Lung (tissue), 13 donors: ENCODE results near the gene QPCT. TPM values are rescaled to one million over a fixed set of nuclear protein-coding genes. Genes with fewer than 3 reads are reported as not detected.

Source experiments
- ATAC-seq: fragments of 200-7000 bp; cut with Tn5 transposase; one replicate; pipeline ENCODE4 v1.9.1; 2020; ENCODE audit warnings: moderate number of reproducible peaks; ENCODE audit not compliant: insufficient read depth, low FRiP score
- DNase-seq, 3 donors: peaks; one replicate each; pipeline ENCODE4 v3.0.0-alpha.2; 2013 to 2017
- H3K27ac ChIP-seq, 2 donors: one replicate each; pipeline ENCODE4 v1.5.1; 2013; ENCODE audit warnings: mild to moderate bottlenecking in 2 of 2, moderate library complexity in 2 of 2, control low read depth in 1 of 2, inconsistent platforms in 1 of 2, low read depth in 1 of 2, low read length in 1 of 2
- H3K27me3 ChIP-seq, 3 donors: one replicate each; pipeline ENCODE4 v1.5.1; 2013; ENCODE audit warnings: low read length in 2 of 3; ENCODE audit not compliant: control insufficient read depth in 3 of 3, insufficient read depth in 3 of 3
- H3K36me3 ChIP-seq, 4 donors: one replicate each; pipeline ENCODE4 v1.5.1; 2013; ENCODE audit warnings: low read length in 4 of 4, mild to moderate bottlenecking in 1 of 4, moderate library complexity in 1 of 4; ENCODE audit not compliant: control insufficient read depth in 4 of 4, insufficient read depth in 4 of 4
- H3K4me1 ChIP-seq, 5 donors: one replicate each; pipeline ENCODE4 v1.5.1; 2013; ENCODE audit warnings: low read length in 5 of 5, mild to moderate bottlenecking in 2 of 5, moderate library complexity in 1 of 5; ENCODE audit not compliant: control insufficient read depth in 5 of 5, insufficient read depth in 5 of 5
- H3K4me3 ChIP-seq: one replicate; pipeline ENCODE4 v1.5.1; 2013; ENCODE audit warnings: mild to moderate bottlenecking, control low read depth, moderate library complexity
- H3K9ac ChIP-seq, 2 donors: one replicate each; pipeline ENCODE4 v1.5.1; 2013; ENCODE audit warnings: low read length in 2 of 2, control low read depth in 1 of 2; ENCODE audit not compliant: insufficient read depth in 1 of 2
- H3K9me3 ChIP-seq, 4 donors: one replicate each; pipeline ENCODE4 v1.5.1; 2013; ENCODE audit warnings: low read length in 3 of 4, mild to moderate bottlenecking in 1 of 4, moderate library complexity in 1 of 4; ENCODE audit not compliant: control insufficient read depth in 4 of 4, insufficient read depth in 3 of 4
- WGBS, 2 donors: extraction: QIAGEN DNeasy Blood & Tissue Kit; methylation state at CpG; one replicate each; pipeline ENCODE4 v1.1.7; 2013; 5-methylcytosine and 5-hydroxymethylcytosine counted together
- polyA plus RNA-seq, 2 donors: library from polyadenylated mRNA; stranded (reverse); fragments of 200-250 nt; gene quantifications; one replicate each; pipeline ENCODE4 v1.2.1, GENCODE V29; 2013
- small RNA-seq: library from RNA; depleted of rRNA; stranded (forward); fragments of <200 nt; gene quantifications from one replicate; pipeline ENCODE3, GENCODE V24; 2014; ENCODE audit warnings: low replicate concordance
- total RNA-seq, 2 donors: library from RNA; depleted of rRNA in 1 of 2; stranded (reverse); fragments of >200 nt in 1 of 2; gene quantifications; one replicate each; pipeline ENCODE4 v1.2.1, GENCODE V29; 2014 to 2021
- TF ChIP-seq, protein P1 (sequence below): IDR thresholded peaks from 2 replicates; pipeline ENCODE4 v1.5.1; 2012; ENCODE audit warnings: mild to moderate bottlenecking; ENCODE audit errors: control extremely low read depth, extremely low read depth
- donor health status: control.
- donor health status: control.
- donor health status: Bipolar disorder and iron deficiency.
- donor health status: healthy.
- donor health status: DM: yes; HTN: yes; CAD: no.

Gene QPCT
- total and polyA plus RNA-seq, 4 donors = 3.0 to 34.1 (median 7.4) TPM

DNA sequence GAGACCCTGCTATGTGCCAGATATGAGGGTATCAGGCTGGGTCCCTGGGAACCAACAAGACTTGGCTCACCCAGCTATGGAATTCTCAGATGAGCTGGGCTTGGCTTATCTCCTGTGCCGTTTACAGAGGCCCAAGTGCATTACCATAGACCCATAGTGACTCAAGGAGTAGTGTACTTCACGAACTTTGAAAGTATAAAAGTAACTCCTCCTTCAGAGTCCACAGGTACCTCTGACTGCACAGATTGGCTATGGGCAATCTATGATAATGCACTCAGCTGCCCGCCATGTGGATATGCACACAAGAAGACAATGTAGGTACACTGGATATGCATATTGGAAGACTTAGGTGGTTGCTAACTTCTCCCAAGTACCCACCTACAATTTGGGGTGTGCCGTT, 78.4 kb downstream of the QPCT start:
- Histone ChIP-seq H3K9ac (no peak overlapping the region), H3K4me1 (peaks cover 0 to 3% (median 0%) of the 10 kb centered on the region in 5 donors), H3K27ac (no peak overlapping the region), H3K36me3 (no peaks in the 10 kb centered on the region), H3K4me3 (no peak overlapping the region), H3K27me3 (no peaks in the 10 kb centered on the region), H3K9me3 (no peaks in the 10 kb centered on the region)
- TF ChIP-seq, protein P1, sequence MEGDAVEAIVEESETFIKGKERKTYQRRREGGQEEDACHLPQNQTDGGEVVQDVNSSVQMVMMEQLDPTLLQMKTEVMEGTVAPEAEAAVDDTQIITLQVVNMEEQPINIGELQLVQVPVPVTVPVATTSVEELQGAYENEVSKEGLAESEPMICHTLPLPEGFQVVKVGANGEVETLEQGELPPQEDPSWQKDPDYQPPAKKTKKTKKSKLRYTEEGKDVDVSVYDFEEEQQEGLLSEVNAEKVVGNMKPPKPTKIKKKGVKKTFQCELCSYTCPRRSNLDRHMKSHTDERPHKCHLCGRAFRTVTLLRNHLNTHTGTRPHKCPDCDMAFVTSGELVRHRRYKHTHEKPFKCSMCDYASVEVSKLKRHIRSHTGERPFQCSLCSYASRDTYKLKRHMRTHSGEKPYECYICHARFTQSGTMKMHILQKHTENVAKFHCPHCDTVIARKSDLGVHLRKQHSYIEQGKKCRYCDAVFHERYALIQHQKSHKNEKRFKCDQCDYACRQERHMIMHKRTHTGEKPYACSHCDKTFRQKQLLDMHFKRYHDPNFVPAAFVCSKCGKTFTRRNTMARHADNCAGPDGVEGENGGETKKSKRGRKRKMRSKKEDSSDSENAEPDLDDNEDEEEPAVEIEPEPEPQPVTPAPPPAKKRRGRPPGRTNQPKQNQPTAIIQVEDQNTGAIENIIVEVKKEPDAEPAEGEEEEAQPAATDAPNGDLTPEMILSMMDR = no peak
- ATAC-seq (no peak), DNase-seq (no peak)
- WGBS, 2 donors = 92 to 94% methylated on average over 4 of the region's 4 CpGs

Small RNA genes within 50 kb of the gene (small RNA-seq; reads per million reads assigned to genes)
- gene RNU6-939P = not detected

Other genes with a start within 250 kb of the QPCT start
- 10 to 100 TPM; 30.2 to 40.1 TPM for gene EIF2AK2, start 187.7 kb upstream of the QPCT start, total RNA-seq
- 1 to 10 TPM; 7.5 to 9.5 TPM for gene EIF2AK2, start 187.7 kb upstream of the QPCT start, polyA plus RNA-seq
- not detected for gene SULT6B1, start 156.0 kb upstream of the QPCT start, total RNA-seq
- not detected for gene SULT6B1, start 156.0 kb upstream of the QPCT start, polyA plus RNA-seq
- 10 to 100 TPM; 28.9 to 30.3 TPM for gene CEBPZOS, start 148.1 kb upstream of the QPCT start, total RNA-seq
- 10 to 100 TPM; 19.5 to 59.4 TPM for gene CEBPZOS, start 148.1 kb upstream of the QPCT start, polyA plus RNA-seq
- 10 to 100 TPM; 36.7 to 51.3 TPM for gene CEBPZ, start 113.0 kb upstream of the QPCT start, total RNA-seq
- gene CEBPZ, start 113.0 kb upstream of the QPCT start, polyA plus RNA-seq = 10 to 100 TPM; 38.6 to 66.7 TPM
- 10 to 100 TPM; 13.1 to 25.3 TPM for gene NDUFAF7, start 113.0 kb upstream of the QPCT start, total RNA-seq
- 10 to 100 TPM in 1 of 2 donors, 1 to 10 TPM in 1; 9.2 to 16.4 TPM for gene NDUFAF7, start 113.0 kb upstream of the QPCT start, polyA plus RNA-seq
- 10 to 100 TPM; 33.5 to 60.8 TPM for gene PRKD3, start 19.8 kb upstream of the QPCT start, total RNA-seq
- 10 to 100 TPM in 1 of 2 donors, 1 to 10 TPM in 1; 6.4 to 11.6 TPM for gene PRKD3, start 19.8 kb upstream of the QPCT start, polyA plus RNA-seq